Epithelial cell of prostate (primary cell): ENCODE data around the gene SIGLEC1.

ENCODE experiments used
- DNase-seq: peaks from one replicate; pipeline ENCODE4 v3.0.0-alpha.2; 2011; ENCODE audit warnings: low read depth, low spot score
- H3K27ac ChIP-seq: fragments of 450-650 bp; 2 replicates; pipeline ENCODE4 v1.5.1; 2017; ENCODE audit warnings: mild to moderate bottlenecking

SIGLEC1 gene

GRCh38 chr20:3729378-3729777, 17.0 kb upstream of the SIGLEC1 start:
- no peak overlapping the region for H3K27ac ChIP-seq
- no peak for DNase-seq

GRCh38 chr20:3728876-3729275, 16.5 kb upstream of the SIGLEC1 start:
- no peak for DNase-seq

GRCh38 chr20:3728354-3728753, 16.0 kb upstream of the SIGLEC1 start:
- DNase-seq = no peak

More at GRCh38 chr20:3728876-3729275, 16.5 kb upstream of the SIGLEC1 start:
- no peak overlapping the region for H3K27ac ChIP-seq

GRCh38 chr20:3727401-3728021, 15.1 kb upstream of the SIGLEC1 start:
- no peak for DNase-seq
- no peak overlapping the region for H3K27ac ChIP-seq

More at GRCh38 chr20:3728354-3728753, 16.0 kb upstream of the SIGLEC1 start:
- no peak overlapping the region for H3K27ac ChIP-seq

GRCh38 chr20:3724356-3724755, 12.0 kb upstream of the SIGLEC1 start:
- DNase-seq = no peak
- H3K27ac ChIP-seq = no peak overlapping the region

- no peak overlapping the region for H3K27ac ChIP-seq
- no peak for DNase-seq
Observed at GRCh38 chr20:3723284-3723683, 10.9 kb upstream of the SIGLEC1 start.

GRCh38 chr20:3721912-3722311, 9.5 kb upstream of the SIGLEC1 start:
- no peak overlapping the region for H3K27ac ChIP-seq
- no peak for DNase-seq

- DNase-seq = no peak
- no peak overlapping the region for H3K27ac ChIP-seq
Observed at GRCh38 chr20:3720626-3721025, 8.2 kb upstream of the SIGLEC1 start.

GRCh38 chr20:3720068-3720467, 7.7 kb upstream of the SIGLEC1 start:
- H3K27ac ChIP-seq = no peak overlapping the region
- no peak for DNase-seq

- no peak overlapping the region for H3K27ac ChIP-seq
Observed at GRCh38 chr20:3719046-3719445, 6.6 kb upstream of the SIGLEC1 start.

GRCh38 chr20:3716195-3716834, 3.9 kb upstream of the SIGLEC1 start:
- no peak overlapping the region for H3K27ac ChIP-seq
- DNase-seq = no peak

More at GRCh38 chr20:3719046-3719445, 6.6 kb upstream of the SIGLEC1 start:
- DNase-seq = no peak

- H3K27ac ChIP-seq = no peak overlapping the region
- DNase-seq = no peak
Observed at GRCh38 chr20:3714092-3714491, 1.7 kb upstream of the SIGLEC1 start.

- no peak overlapping the region for H3K27ac ChIP-seq
- DNase-seq = no peak
Observed at GRCh38 chr20:3711484-3711941, 887 bp downstream of the SIGLEC1 start.

GRCh38 chr20:3710703-3711483, 1.5 kb downstream of the SIGLEC1 start:
- H3K27ac ChIP-seq = no peak overlapping the region
- DNase-seq = no peak

GRCh38 chr20:3710011-3710466, 2.4 kb downstream of the SIGLEC1 start:
- H3K27ac ChIP-seq = no peak overlapping the region
- no peak for DNase-seq

- no peak overlapping the region for H3K27ac ChIP-seq
- no peak for DNase-seq
Observed at GRCh38 chr20:3707508-3707899, 4.9 kb downstream of the SIGLEC1 start.

GRCh38 chr20:3706774-3707507, 5.5 kb downstream of the SIGLEC1 start:
- H3K27ac ChIP-seq = no peak overlapping the region
- no peak for DNase-seq

- no peak for DNase-seq
- no peak overlapping the region for H3K27ac ChIP-seq
Observed at GRCh38 chr20:3705970-3706739, 6.2 kb downstream of the SIGLEC1 start.

GRCh38 chr20:3705491-3705969, 6.9 kb downstream of the SIGLEC1 start:
- DNase-seq = no peak

GRCh38 chr20:3704087-3704486, 8.3 kb downstream of the SIGLEC1 start:
- H3K27ac ChIP-seq = no peak overlapping the region
- DNase-seq = no peak

More at GRCh38 chr20:3705491-3705969, 6.9 kb downstream of the SIGLEC1 start:
- H3K27ac ChIP-seq = no peak overlapping the region
